Ovary (tissue), 3 donors: ENCODE data around the gene PHKA2.

Experiments used
- CTCF ChIP-seq, 3 donors: fragments of 450-650 bp in 2 of 3; fragments of 200-600 bp in 1 of 3; IDR thresholded peaks; one replicate each; pipeline versions ENCODE4 v1.5.1 to v1.8.0; 2016 to 2022; ENCODE audit warnings: antibody characterized with exemption in 3 of 3, mild to moderate bottlenecking in 1 of 3
- EP300 ChIP-seq: sonication (generic); formaldehyde crosslinking; IDR thresholded peaks from one replicate; pipeline ENCODE4 v1.6.1; 2017; ENCODE audit warnings: antibody characterized with exemption
- POLR2A ChIP-seq: fragments of 450-650 bp; IDR thresholded peaks from one replicate; pipeline ENCODE4 v1.6.1; 2017; ENCODE audit warnings: antibody characterized with exemption, mild to moderate bottlenecking, moderate library complexity
- donor health status: DM: no; HTN: no; CAD: no.

- TF ChIP-seq CTCF (IDR thresholded peaks at IDR 0.05) = no peak
- no peak for TF ChIP-seq POLR2A
- TF ChIP-seq EP300 = no peak
Observed at GRCh38 chrX:18945483-18945882, 38.4 kb downstream of the PHKA2 start.
